Measurements from ENCODE around the gene VPS35. TPM values are rescaled to one million over a fixed set of nuclear protein-coding genes. Genes with fewer than 3 reads are reported as not detected.

Gene VPS35
- total and polyA plus RNA-seq, 10 of the 15 experiments (the other 5 are each of a cell fraction or from before 2014, with no cell fraction given): 28.5 to 125 (median 60.6) TPM

GRCh38 chr16:46691726-46692125 lies 2.7 kb upstream of the VPS35 start (continued):
- TF ChIP-seq NFIC (IDR thresholded peaks at IDR 0.05; ENCODE audit: low read depth, low read length) (no peak), IKZF1 (conservative IDR thresholded peaks at IDR 0.05) (no peak; the same call in 1 of the 2 replicates), SMARCA5 (IDR thresholded peaks at IDR 0.05) (no peak), SMC3 (IDR thresholded peaks at IDR 0.05; ENCODE audit: borderline replicate concordance, low read length) (no peak), IKZF2 (IDR thresholded peaks at IDR 0.05) (peak; percentile 42 to 46; a peak in 2 of 4 replicates)

GRCh38 chr16:46690281-46691178 lies 1.6 kb upstream of the VPS35 start:
- peak overlapping the region; percentile 90 for H3K27ac ChIP-seq (ENCODE audit: control insufficient read depth, insufficient read depth)
- FAIRE-seq (no peak), DNase-seq (ENCODE audit: low read depth, low spot score) (no peak), ATAC-seq (no peak)
- POLR2A ChIA-PET: interaction anchor here (0.7 to 2.6 kb wide), 5 partner anchors 99 to 139 kb away, joined by 3 to 7 read pairs (median 4); no protein-coding TSS in a partner anchor
- peak overlapping the region; percentile 85 for H3K4me2 ChIP-seq (ENCODE audit: control insufficient read depth, insufficient read depth)
- H4K20me1 ChIP-seq (ENCODE audit: control insufficient read depth, insufficient read depth): no peaks in the 10 kb centered on the region
- peaks cover 0 to 10% of the 10 kb centered on the region in 2 experiments; a peak in 1 of 4 replicates for H3K36me3 ChIP-seq (ENCODE audit: control insufficient read depth in 2 of 2, insufficient read depth in 2 of 2, low read length in 1 of 2)
- BruUV-seq (replicated peaks): no TSS peak
- H2AFZ ChIP-seq (ENCODE audit: control insufficient read depth, low read depth, low read length): peak overlapping the region; percentile 47
- CTCF ChIA-PET: interaction anchor here (0.9 to 4.9 kb wide), 15 partner anchors 8 to 163 kb away, joined by 3 to 44 read pairs (median 7); no protein-coding TSS in a partner anchor
- no peaks in the 10 kb centered on the region for H3K9me3 ChIP-seq (replicated peaks; ENCODE audit: control insufficient read depth, insufficient read depth, low read length)
- intact Hi-C loops (cut with micrococcal nuclease; ENCODE audit: unreplicated experiment) (no loop called here), in situ Hi-C loops (cut with MboI) (loop anchor here (10.0 kb wide), 1 partner anchor 134 kb away; no protein-coding TSS in a partner anchor)
- H3K4me3 ChIP-seq: peak overlapping the region; percentile 74
- WGBS (ENCODE audit: insufficient coverage, insufficient replicate concordance, low lambda C conversion rate, missing lambda C conversion rate): 1% methylated on average over 21 of the region's 21 CpGs
- SMC1A ChIA-PET (ENCODE audit: uncharacterized antibody, unreplicated experiment): interaction anchor here (0.7 to 4.2 kb wide), 19 partner anchors 9 to 163 kb away, joined by 3 to 49 read pairs (median 4); no protein-coding TSS in a partner anchor
- H3K9ac ChIP-seq (ENCODE audit: control insufficient read depth, insufficient read depth, low read length): peak overlapping the region; percentile 80
- peaks cover 71% of the 10 kb centered on the region for H3K79me2 ChIP-seq (ENCODE audit: control insufficient read depth, insufficient read depth, low read length)
- TF ChIP-seq RELB (IDR thresholded peaks at IDR 0.05; ENCODE audit: low read depth) (0 out of 2 replicates have a peak, but pooled peaks have one; percentile 12), TCF7 (IDR thresholded peaks at IDR 0.05; ENCODE audit: borderline replicate concordance) (0 out of 2 replicates have a peak, but pooled peaks have one; percentile 23), STAT3 (IDR thresholded peaks at IDR 0.05; ENCODE audit: low read depth, low read length) (no peak), POLR2AphosphoS5 (IDR thresholded peaks at IDR 0.05; ENCODE audit: low read length) (no peak), KDM1A (IDR thresholded peaks at IDR 0.05; ENCODE audit: borderline replicate concordance) (no peak), HSF1 (IDR thresholded peaks at IDR 0.05; ENCODE audit: low read depth, low read length) (no peak), SREBF1 (IDR thresholded peaks at IDR 0.05; ENCODE audit: low read length) (no peak), TBL1XR1 (IDR thresholded peaks at IDR 0.05; ENCODE audit: low read depth, low read length) (no peak), NR2F1 (conservative IDR thresholded peaks at IDR 0.05) (no peak), BHLHE40 (IDR thresholded peaks at IDR 0.05; ENCODE audit: borderline replicate concordance in 1 of 2, low read depth in 2 of 2, low read length in 1 of 2) (peak in 1 of 2 experiments; percentile 25; a peak in 1 of 4 replicates), NBN (IDR thresholded peaks at IDR 0.05) (0 out of 2 replicates have a peak, but pooled peaks have one; percentile 24), HCFC1 (IDR thresholded peaks at IDR 0.05; ENCODE audit: low read length) (no peak), CHD4 (IDR thresholded peaks at IDR 0.05) (no peak)
- no peaks in the 10 kb centered on the region for H3K27me3 ChIP-seq (replicated peaks in 1 of 2; ENCODE audit: control insufficient read depth in 2 of 2, insufficient read depth in 2 of 2, low read length in 1 of 2)
- H3K4me1 ChIP-seq (ENCODE audit: control insufficient read depth, insufficient read depth, low read length): no peaks in the 10 kb centered on the region; the same call in 1 of the 2 replicates
- RAD21 ChIA-PET (ENCODE audit: unreplicated experiment): interaction anchor here (0.8 to 2.8 kb wide), 14 partner anchors 14 to 218 kb away, joined by 3 to 18 read pairs (median 4); no protein-coding TSS in a partner anchor

Measured in GM12878 (cell line).